ENCODE results near the gene CCDC169. TPM values are rescaled to one million over a fixed set of nuclear protein-coding genes. Genes with fewer than 3 reads are reported as not detected.

CCDC169 gene
- total and polyA plus RNA-seq, 4 donors, result 2.1 TPM; not detected in 3

DNA sequence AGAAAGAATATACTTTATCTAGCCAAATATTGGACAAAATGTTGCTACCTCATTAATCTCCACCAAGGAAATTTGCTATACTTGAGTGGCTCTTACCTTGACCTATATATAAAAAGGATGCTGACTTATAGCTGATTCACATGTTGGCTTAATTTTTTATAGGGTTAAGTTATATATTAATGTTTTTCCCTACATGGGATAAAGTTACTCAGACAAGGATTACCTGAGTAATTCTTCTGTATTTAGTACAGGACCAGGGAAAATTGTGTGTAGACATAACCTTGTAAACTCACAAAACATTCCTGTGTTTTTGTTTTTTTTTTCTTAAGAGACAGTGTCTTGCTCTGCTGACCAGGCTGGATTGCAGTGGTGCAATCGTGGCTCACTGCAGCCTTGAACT, 52.6 kb downstream of the CCDC169 start:
- Histone ChIP-seq H3K27ac (ENCODE audit: low read depth in 1 of 2, low read length in 2 of 2) (no peak overlapping the region), H3K4me1 (ENCODE audit: control insufficient read depth in 4 of 4, insufficient read depth in 4 of 4, low read length in 3 of 4) (no peaks in the 10 kb centered on the region), H3K36me3 (ENCODE audit: control insufficient read depth in 4 of 4, insufficient read depth in 3 of 4, low read depth in 1 of 4, low read length in 3 of 4) (no peaks in the 10 kb centered on the region), H3K27me3 (ENCODE audit: control insufficient read depth in 4 of 4, insufficient read depth in 4 of 4, low read length in 3 of 4) (no peaks in the 10 kb centered on the region), H3K4me3 (ENCODE audit: low read depth in 1 of 3, low read length in 3 of 3) (no peak overlapping the region), H3K9ac (ENCODE audit: low read depth in 1 of 2, low read length in 2 of 2) (no peak overlapping the region), H3K9me3 (ENCODE audit: control insufficient read depth in 4 of 4, low read length in 3 of 4) (peaks cover 0 to under 1% (median 0%) of the 10 kb centered on the region in 4 donors)
- TF ChIP-seq HNF4A (conservative IDR thresholded peaks at IDR 0.05) (no peak), HNF4G (IDR thresholded peaks at IDR 0.05) (no peak), FOXA1 (IDR thresholded peaks at IDR 0.05) (no peak), YY1 (IDR thresholded peaks at IDR 0.05) (no peak), EGR1 (IDR thresholded peaks at IDR 0.05; ENCODE audit: low read depth in 2 of 2) (no peak), GABPA (IDR thresholded peaks at IDR 0.05 in 1 of 2, conservative IDR thresholded peaks at IDR 0.05 in 1 of 2) (no peak), RAD21 (IDR thresholded peaks at IDR 0.05) (no peak), NR2F2 (IDR thresholded peaks at IDR 0.05) (no peak), SP1 (IDR thresholded peaks at IDR 0.05) (no peak), RXRA (IDR thresholded peaks at IDR 0.05) (no peak), JUND (IDR thresholded peaks at IDR 0.05) (no peak), FOXA2 (IDR thresholded peaks at IDR 0.05) (no peak)
- TF ChIP-seq, protein P1, sequence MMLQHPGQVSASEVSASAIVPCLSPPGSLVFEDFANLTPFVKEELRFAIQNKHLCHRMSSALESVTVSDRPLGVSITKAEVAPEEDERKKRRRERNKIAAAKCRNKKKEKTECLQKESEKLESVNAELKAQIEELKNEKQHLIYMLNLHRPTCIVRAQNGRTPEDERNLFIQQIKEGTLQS (IDR thresholded peaks at IDR 0.05), result no peak
- TF ChIP-seq, protein P2, sequence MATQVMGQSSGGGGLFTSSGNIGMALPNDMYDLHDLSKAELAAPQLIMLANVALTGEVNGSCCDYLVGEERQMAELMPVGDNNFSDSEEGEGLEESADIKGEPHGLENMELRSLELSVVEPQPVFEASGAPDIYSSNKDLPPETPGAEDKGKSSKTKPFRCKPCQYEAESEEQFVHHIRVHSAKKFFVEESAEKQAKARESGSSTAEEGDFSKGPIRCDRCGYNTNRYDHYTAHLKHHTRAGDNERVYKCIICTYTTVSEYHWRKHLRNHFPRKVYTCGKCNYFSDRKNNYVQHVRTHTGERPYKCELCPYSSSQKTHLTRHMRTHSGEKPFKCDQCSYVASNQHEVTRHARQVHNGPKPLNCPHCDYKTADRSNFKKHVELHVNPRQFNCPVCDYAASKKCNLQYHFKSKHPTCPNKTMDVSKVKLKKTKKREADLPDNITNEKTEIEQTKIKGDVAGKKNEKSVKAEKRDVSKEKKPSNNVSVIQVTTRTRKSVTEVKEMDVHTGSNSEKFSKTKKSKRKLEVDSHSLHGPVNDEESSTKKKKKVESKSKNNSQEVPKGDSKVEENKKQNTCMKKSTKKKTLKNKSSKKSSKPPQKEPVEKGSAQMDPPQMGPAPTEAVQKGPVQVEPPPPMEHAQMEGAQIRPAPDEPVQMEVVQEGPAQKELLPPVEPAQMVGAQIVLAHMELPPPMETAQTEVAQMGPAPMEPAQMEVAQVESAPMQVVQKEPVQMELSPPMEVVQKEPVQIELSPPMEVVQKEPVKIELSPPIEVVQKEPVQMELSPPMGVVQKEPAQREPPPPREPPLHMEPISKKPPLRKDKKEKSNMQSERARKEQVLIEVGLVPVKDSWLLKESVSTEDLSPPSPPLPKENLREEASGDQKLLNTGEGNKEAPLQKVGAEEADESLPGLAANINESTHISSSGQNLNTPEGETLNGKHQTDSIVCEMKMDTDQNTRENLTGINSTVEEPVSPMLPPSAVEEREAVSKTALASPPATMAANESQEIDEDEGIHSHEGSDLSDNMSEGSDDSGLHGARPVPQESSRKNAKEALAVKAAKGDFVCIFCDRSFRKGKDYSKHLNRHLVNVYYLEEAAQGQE (IDR thresholded peaks at IDR 0.05), result no peak
- TF ChIP-seq, protein P3, sequence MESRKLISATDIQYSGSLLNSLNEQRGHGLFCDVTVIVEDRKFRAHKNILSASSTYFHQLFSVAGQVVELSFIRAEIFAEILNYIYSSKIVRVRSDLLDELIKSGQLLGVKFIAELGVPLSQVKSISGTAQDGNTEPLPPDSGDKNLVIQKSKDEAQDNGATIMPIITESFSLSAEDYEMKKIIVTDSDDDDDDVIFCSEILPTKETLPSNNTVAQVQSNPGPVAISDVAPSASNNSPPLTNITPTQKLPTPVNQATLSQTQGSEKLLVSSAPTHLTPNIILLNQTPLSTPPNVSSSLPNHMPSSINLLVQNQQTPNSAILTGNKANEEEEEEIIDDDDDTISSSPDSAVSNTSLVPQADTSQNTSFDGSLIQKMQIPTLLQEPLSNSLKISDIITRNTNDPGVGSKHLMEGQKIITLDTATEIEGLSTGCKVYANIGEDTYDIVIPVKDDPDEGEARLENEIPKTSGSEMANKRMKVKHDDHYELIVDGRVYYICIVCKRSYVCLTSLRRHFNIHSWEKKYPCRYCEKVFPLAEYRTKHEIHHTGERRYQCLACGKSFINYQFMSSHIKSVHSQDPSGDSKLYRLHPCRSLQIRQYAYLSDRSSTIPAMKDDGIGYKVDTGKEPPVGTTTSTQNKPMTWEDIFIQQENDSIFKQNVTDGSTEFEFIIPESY (IDR thresholded peaks at IDR 0.05), result no peak
- TF ChIP-seq, protein P4, sequence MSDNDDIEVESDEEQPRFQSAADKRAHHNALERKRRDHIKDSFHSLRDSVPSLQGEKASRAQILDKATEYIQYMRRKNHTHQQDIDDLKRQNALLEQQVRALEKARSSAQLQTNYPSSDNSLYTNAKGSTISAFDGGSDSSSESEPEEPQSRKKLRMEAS (IDR thresholded peaks at IDR 0.05), result no peak
- 40% methylated on average over 1 of the region's 1 CpG for WGBS
- DNase-seq (ENCODE audit: low spot score), result no peak

DNA sequence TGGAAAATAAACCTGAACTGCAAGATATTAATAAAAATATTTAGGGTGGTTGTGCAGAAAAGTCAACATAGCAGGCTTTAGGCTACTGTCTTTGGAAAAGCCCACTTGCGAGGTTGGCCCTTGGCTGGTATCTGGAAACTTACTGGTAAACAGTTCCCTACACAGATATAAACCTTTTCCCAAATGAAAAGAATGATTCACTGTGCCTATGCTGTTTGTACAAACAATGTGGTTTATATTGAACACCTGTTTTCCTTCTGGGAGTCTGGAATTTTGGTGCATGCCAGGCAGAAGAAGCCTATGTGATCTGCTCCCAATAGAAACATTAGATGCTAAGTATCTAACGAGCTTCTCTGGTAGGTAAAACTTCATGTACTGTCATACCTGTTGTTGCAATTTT, 53.5 kb downstream of the CCDC169 start:
- Histone ChIP-seq H3K4me1 (ENCODE audit: control insufficient read depth in 4 of 4, insufficient read depth in 4 of 4, low read length in 3 of 4) (no peaks in the 10 kb centered on the region), H3K4me3 (ENCODE audit: low read depth in 1 of 3, low read length in 3 of 3) (no peak overlapping the region), H3K9ac (ENCODE audit: low read depth in 1 of 2, low read length in 2 of 2) (no peak overlapping the region), H3K27ac (ENCODE audit: low read depth in 1 of 2, low read length in 2 of 2) (no peak overlapping the region), H3K9me3 (ENCODE audit: control insufficient read depth in 4 of 4, low read length in 3 of 4) (no peaks in the 10 kb centered on the region), H3K36me3 (ENCODE audit: control insufficient read depth in 4 of 4, insufficient read depth in 3 of 4, low read depth in 1 of 4, low read length in 3 of 4) (no peaks in the 10 kb centered on the region), H3K27me3 (ENCODE audit: control insufficient read depth in 4 of 4, insufficient read depth in 4 of 4, low read length in 3 of 4) (no peaks in the 10 kb centered on the region)
- 66% methylated on average over 2 of the region's 2 CpGs for WGBS
- DNase-seq (ENCODE audit: low spot score), result no peak
- TF ChIP-seq FOXA2 (IDR thresholded peaks at IDR 0.05) (no peak), JUND (IDR thresholded peaks at IDR 0.05) (no peak), RAD21 (IDR thresholded peaks at IDR 0.05) (no peak), RXRA (IDR thresholded peaks at IDR 0.05) (no peak)
- TF ChIP-seq, protein P5, sequence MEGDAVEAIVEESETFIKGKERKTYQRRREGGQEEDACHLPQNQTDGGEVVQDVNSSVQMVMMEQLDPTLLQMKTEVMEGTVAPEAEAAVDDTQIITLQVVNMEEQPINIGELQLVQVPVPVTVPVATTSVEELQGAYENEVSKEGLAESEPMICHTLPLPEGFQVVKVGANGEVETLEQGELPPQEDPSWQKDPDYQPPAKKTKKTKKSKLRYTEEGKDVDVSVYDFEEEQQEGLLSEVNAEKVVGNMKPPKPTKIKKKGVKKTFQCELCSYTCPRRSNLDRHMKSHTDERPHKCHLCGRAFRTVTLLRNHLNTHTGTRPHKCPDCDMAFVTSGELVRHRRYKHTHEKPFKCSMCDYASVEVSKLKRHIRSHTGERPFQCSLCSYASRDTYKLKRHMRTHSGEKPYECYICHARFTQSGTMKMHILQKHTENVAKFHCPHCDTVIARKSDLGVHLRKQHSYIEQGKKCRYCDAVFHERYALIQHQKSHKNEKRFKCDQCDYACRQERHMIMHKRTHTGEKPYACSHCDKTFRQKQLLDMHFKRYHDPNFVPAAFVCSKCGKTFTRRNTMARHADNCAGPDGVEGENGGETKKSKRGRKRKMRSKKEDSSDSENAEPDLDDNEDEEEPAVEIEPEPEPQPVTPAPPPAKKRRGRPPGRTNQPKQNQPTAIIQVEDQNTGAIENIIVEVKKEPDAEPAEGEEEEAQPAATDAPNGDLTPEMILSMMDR (IDR thresholded peaks at IDR 0.05; ENCODE audit: low read depth, low read length, missing input control), result no peak
- TF ChIP-seq, protein P3 (IDR thresholded peaks at IDR 0.05), result no peak

All from liver (tissue), 9 donors.